Measurements from ENCODE around the gene MEF2D. TPM values are rescaled to one million over a fixed set of nuclear protein-coding genes. Genes with fewer than 3 reads are reported as not detected.

Gene MEF2D
- 100 to 1,000 TPM in 1 of 5 donors, 10 to 100 TPM in 4; 14.3 to 136 (median 62.5) TPM for total RNA-seq
- 10 to 100 TPM in 2 of 3 donors, 1 to 10 TPM in 1; 7.7 to 15.6 (median 14.5) TPM for polyA plus RNA-seq
- long read RNA-seq, donor 1, result 0 reads
- long read RNA-seq, donor 2, partial matches to known transcripts, result 0 of 1 reads
- long read RNA-seq, donor 2, other reads (novel, unspliced or antisense), result 0 of 1 reads
- long read RNA-seq, donor 3, result 0 reads
- long read RNA-seq, donor 4, result 0 reads
- long read RNA-seq, donor 5, partial matches to known transcripts, result 6 of 8 reads
- long read RNA-seq, donor 5, other reads (novel, unspliced or antisense), result 0 of 8 reads
- long read RNA-seq, donor 6, result 0 reads
- long read RNA-seq, donor 7, partial matches to known transcripts, result 9 of 10 reads
- long read RNA-seq, donor 7, other reads (novel, unspliced or antisense), result 0 of 10 reads
- long read RNA-seq, donor 8, result 0 reads
- long read RNA-seq, donor 9, partial matches to known transcripts, result 5 of 6 reads
- long read RNA-seq, donor 9, other reads (novel, unspliced or antisense), result 0 of 6 reads
- long read RNA-seq, donor 10, result 0 reads

DNA sequence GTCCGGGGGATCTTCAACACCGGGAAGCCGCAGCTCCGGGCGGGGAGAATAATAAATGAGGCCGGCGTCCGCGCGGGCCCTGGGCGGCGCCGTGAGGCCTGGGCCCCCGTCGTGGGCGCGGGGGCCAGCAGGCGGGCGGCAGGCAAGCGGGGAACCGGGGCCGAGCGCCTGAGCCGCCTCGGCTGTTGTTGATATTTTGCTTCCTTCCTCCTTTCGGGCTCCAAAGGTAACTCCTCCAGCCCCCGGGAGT is at the start of gene MEF2D:
Gene MEF2D, minus strand, starts transcription at position 233 of the 250 bp plus-strand sequence. CDS start 17,483 bp downstream, outside the sequence.
- 0% methylated on average over 16 to 27 of the region's 27 CpGs for WGBS, 5 donors
- no peaks in the 10 kb centered on the region for H3K9me3 ChIP-seq
- H3K36me3 ChIP-seq, result no peaks in the 10 kb centered on the region
- peak within 1 kb of the TSS; percentile 99 to 100 (median 100) for H3K27ac ChIP-seq
- H3K4me1 ChIP-seq, result peaks cover 67 to 79% (median 77%) of the 10 kb centered on the region in 4 donors
- intact Hi-C loops (cut with DNase I; ENCODE audit: low total_unique reads), result no loop called here
- peak within 1 kb of the TSS; percentile 80 to 95 (median 88) for H3K4me3 ChIP-seq
- peak in 1 of 3 donors; percentile 3 for TF ChIP-seq POLR2AphosphoS5 (IDR thresholded peaks at IDR 0.05)
- TF ChIP-seq CTCF (IDR thresholded peaks at IDR 0.05), result no peak
- no peak for TF ChIP-seq POLR2A (IDR thresholded peaks at IDR 0.05)
- TF ChIP-seq EP300 (IDR thresholded peaks at IDR 0.05), result no peak
- H3K27me3 ChIP-seq, result no peaks in the 10 kb centered on the region
- no peak for DNase-seq

- Histone ChIP-seq H3K27ac (no peak overlapping the region), H3K4me3 (no peak overlapping the region), H3K36me3 (peaks cover 0 to 16% (median 0%) of the 10 kb centered on the region in 4 donors), H3K27me3 (no peaks in the 10 kb centered on the region), H3K9me3 (no peaks in the 10 kb centered on the region), H3K4me1 (no peaks in the 10 kb centered on the region)
- no peak for DNase-seq
- WGBS, 5 donors, result 72 to 87% (median 87%) methylated on average over 5 of the region's 5 CpGs
- TF ChIP-seq POLR2AphosphoS5 (IDR thresholded peaks at IDR 0.05) (no peak), CTCF (IDR thresholded peaks at IDR 0.05) (no peak), EP300 (IDR thresholded peaks at IDR 0.05) (no peak), POLR2A (IDR thresholded peaks at IDR 0.05) (no peak)
- intact Hi-C loops (cut with DNase I; ENCODE audit: low total_unique reads), result no loop called here
Observed at GRCh38 chr1:156550346-156550745, 49.8 kb upstream of the MEF2D start.

DNA sequence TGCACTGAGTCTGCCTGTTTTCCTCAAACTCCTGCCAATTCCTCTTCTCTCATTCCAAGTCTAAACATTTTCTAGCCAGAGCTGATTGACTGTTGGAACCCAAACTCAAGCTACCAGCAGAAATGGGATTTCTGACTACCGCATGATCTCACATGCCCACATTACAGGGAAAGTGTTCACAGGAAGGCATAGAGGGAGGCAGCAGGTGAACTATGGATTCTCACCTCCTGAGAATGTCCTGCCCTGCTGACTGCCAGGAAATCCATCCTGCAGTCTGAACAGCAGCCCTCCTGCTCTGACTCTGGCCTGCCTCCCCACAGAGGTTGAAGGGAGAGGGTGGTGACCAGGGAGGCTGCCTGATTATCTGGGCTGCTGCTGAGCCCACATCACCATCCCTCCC is 49.3 kb upstream of the MEF2D start:
- intact Hi-C loops (cut with DNase I; ENCODE audit: low total_unique reads), result no loop called here
- no peaks in the 10 kb centered on the region for H3K9me3 ChIP-seq
- H3K27me3 ChIP-seq, result no peaks in the 10 kb centered on the region
- no peak for DNase-seq
- TF ChIP-seq POLR2A (IDR thresholded peaks at IDR 0.05) (no peak), POLR2AphosphoS5 (IDR thresholded peaks at IDR 0.05) (no peak), CTCF (IDR thresholded peaks at IDR 0.05) (no peak)
- no peaks in the 10 kb centered on the region for H3K4me1 ChIP-seq
- H3K4me3 ChIP-seq, result no peak overlapping the region
- WGBS, 5 donors, result 83 to 95% (median 88%) methylated on average over 1 of the region's 1 CpG
- H3K27ac ChIP-seq, result no peak overlapping the region
- H3K36me3 ChIP-seq, result peaks cover 0 to 16% (median 0%) of the 10 kb centered on the region in 4 donors

- peaks cover 0 to 16% (median 0%) of the 10 kb centered on the region in 4 donors for H3K36me3 ChIP-seq
- H3K4me3 ChIP-seq, result no peak overlapping the region
- TF ChIP-seq EP300 (IDR thresholded peaks at IDR 0.05) (no peak), POLR2AphosphoS5 (IDR thresholded peaks at IDR 0.05) (no peak), CTCF (IDR thresholded peaks at IDR 0.05) (no peak), POLR2A (IDR thresholded peaks at IDR 0.05) (no peak)
- no peaks in the 10 kb centered on the region for H3K9me3 ChIP-seq
- no peak overlapping the region for H3K27ac ChIP-seq
- H3K27me3 ChIP-seq, result no peaks in the 10 kb centered on the region
- intact Hi-C loops (cut with DNase I; ENCODE audit: low total_unique reads), result no loop called here
- no peak for DNase-seq
- WGBS, 5 donors, result 66 to 90% (median 80%) methylated on average over 2 of the region's 2 CpGs
- no peaks in the 10 kb centered on the region for H3K4me1 ChIP-seq
Observed at GRCh38 chr1:156549390-156549789, 48.8 kb upstream of the MEF2D start.

Measured in stomach (tissue), 19 donors.